GM21360 (cell line): ENCODE results near the gene NAA25.
"Not testable (repeated sequence)": the region's sequence is repeated elsewhere in the genome, so short reads cannot be mapped to it uniquely, and the experiment has no call there.

Experiments
- ATAC-seq: cut with Tn5 transposase; IDR thresholded peaks from one replicate; pipeline ENCODE4 v1.9.1; 2021; ENCODE audit warnings: mild to moderate bottlenecking, moderate library complexity; ENCODE audit not compliant: unreplicated experiment

Gene NAA25

GRCh38 chr12:112117685-112118084 is 9.1 kb upstream of the NAA25 start:
- ATAC-seq: no peak

- no peak for ATAC-seq
Observed at GRCh38 chr12:112116232-112117060, 7.9 kb upstream of the NAA25 start.

GRCh38 chr12:112115259-112116045 is 6.9 kb upstream of the NAA25 start:
- no peak for ATAC-seq

- no peak for ATAC-seq
Observed at GRCh38 chr12:112112409-112113133, 4.0 kb upstream of the NAA25 start.

GRCh38 chr12:112111931-112112330 is 3.3 kb upstream of the NAA25 start:
- ATAC-seq: no peak

GRCh38 chr12:112110787-112111662 is 2.4 kb upstream of the NAA25 start:
- not testable (repeated sequence) for ATAC-seq

GRCh38 chr12:112107306-112108201 is 1.0 kb downstream of the NAA25 start:
- peak; percentile 13 for ATAC-seq

- no peak for ATAC-seq
Observed at GRCh38 chr12:112105891-112106290, 2.7 kb downstream of the NAA25 start.

GRCh38 chr12:112103758-112104503 is 4.7 kb downstream of the NAA25 start:
- no peak for ATAC-seq

GRCh38 chr12:112102746-112103145 is 5.8 kb downstream of the NAA25 start:
- not testable (repeated sequence) for ATAC-seq

- ATAC-seq: no peak
Observed at GRCh38 chr12:112102127-112102526, 6.5 kb downstream of the NAA25 start.

GRCh38 chr12:112100500-112100899 is 8.1 kb downstream of the NAA25 start:
- ATAC-seq: not testable (repeated sequence)

- no peak for ATAC-seq
Observed at GRCh38 chr12:112097641-112098040, 10.9 kb downstream of the NAA25 start.

- no peak for ATAC-seq
Observed at GRCh38 chr12:112096667-112097066, 11.9 kb downstream of the NAA25 start.

- peak; percentile 62 for ATAC-seq
Observed at GRCh38 chr12:112096070-112096469, 12.5 kb downstream of the NAA25 start.

- ATAC-seq: no peak
Observed at GRCh38 chr12:112091563-112091962, 17.0 kb downstream of the NAA25 start.

GRCh38 chr12:112087851-112088250 is 20.7 kb downstream of the NAA25 start:
- ATAC-seq: no peak

- no peak for ATAC-seq
Observed at GRCh38 chr12:112087055-112087850, 21.3 kb downstream of the NAA25 start.
